NCI-H2196 treated with DMSO at 0.1 percent for 48 hours (cell line): Measurements from ENCODE around the gene NGFR.
A peak's percentile ranks its signal among the peaks of the same experiment; 100 is the strongest.

Source experiments
- DNase-seq: peaks from one replicate; lab custom pipeline; 2025; ENCODE audit not compliant: unreplicated experiment; lab: John Stamatoyannopoulos, UW

Gene NGFR

DNA sequence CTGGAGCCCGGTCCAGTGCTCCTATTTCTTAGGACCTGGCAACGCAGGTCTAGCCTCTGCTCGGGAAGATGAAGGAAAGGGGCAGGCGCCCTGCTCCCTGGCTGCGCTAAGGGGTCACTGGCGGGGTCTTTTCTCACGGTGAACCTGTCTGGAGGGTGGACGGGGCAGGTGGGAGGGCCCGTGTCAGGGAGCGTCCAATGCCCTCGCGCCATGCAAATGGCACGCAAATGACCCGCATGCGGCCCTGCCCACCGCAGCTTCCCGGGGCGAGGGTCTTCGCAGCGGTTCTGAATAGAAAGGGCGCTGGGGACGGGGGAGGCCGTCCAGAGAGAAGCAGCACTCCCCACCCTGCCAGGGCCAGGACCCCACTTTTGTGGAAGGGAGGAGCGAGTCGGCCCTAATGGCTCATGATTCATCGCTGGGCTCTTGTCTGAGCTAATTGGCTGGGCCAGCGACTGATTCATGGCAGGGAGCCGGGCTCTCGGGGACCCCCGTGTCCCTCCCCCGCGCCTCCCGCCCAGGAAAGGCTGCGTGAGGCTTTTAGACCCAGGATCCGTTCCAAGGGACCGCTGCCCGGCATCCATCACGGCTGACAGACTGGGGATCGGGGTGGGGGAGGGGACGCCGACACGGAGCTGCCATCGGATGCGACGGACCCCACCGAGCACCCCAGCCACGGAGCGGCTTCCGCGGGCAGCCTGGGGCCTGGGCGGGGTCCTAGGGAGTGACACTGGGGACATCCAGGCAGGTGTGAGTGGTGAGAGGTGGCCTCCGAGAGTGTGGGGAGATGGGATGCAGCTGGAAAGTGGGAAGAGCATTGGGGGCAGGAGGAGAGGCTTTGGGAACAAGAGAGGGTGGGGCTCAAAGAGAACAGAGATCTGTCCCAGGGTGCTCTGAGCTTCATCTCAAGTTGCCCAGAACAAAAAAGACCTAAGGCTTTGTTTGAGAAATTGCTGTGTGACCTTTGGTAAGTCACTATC is 25.0 kb upstream of the NGFR start:
- DNase-seq = no peak

DNA sequence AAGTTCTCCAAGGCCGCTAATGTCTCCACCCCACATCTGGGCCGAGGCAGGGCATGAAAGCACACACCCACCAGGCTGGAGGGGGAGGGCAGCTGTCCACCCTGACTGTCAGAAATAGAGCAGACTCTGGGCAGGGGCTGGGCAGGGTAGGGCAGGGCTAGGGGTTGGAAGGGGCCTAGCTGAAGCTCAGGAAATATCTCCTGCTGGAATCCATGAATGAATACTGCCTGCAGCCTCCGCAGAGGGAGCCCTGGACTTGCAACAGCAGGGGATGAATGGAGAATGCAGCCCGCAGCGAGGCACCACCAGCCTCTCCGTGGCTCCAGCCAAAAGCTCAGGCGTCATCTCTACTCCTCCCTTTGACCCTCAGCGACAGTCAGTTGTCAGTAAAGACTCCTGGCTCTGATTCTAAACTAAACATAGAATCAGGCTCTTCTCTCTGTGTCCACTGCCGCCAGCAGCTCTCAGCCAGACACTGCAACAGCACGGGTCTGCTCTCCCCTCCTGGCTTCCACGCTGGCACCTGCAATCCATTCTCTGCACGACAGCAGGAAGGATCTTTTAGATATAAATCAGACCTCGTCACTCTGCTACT is 23.9 kb upstream of the NGFR start:
- DNase-seq = no peak

GRCh38 chr17:49471769-49472168 is 23.3 kb upstream of the NGFR start:
- no peak for DNase-seq

DNA sequence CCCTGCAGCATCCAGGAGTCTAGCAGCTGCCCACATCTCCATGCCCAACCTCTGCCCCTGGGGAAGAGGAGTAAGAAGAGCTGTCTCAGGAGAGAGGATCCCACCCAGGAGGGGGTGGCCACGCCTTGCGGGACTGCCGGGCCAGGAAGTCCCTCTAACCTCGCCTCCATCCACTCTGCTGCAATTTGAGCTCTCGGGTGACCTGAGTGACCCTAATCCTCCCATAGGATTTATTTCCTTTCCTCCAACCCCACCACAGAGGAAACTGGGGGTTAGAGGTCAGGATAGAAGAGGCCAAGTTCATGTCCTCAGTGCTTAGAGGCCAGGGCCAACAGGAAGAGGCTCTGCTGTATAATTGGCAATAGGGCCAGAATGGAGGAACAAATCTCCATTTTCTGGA is 22.6 kb upstream of the NGFR start:
- DNase-seq = no peak

DNA sequence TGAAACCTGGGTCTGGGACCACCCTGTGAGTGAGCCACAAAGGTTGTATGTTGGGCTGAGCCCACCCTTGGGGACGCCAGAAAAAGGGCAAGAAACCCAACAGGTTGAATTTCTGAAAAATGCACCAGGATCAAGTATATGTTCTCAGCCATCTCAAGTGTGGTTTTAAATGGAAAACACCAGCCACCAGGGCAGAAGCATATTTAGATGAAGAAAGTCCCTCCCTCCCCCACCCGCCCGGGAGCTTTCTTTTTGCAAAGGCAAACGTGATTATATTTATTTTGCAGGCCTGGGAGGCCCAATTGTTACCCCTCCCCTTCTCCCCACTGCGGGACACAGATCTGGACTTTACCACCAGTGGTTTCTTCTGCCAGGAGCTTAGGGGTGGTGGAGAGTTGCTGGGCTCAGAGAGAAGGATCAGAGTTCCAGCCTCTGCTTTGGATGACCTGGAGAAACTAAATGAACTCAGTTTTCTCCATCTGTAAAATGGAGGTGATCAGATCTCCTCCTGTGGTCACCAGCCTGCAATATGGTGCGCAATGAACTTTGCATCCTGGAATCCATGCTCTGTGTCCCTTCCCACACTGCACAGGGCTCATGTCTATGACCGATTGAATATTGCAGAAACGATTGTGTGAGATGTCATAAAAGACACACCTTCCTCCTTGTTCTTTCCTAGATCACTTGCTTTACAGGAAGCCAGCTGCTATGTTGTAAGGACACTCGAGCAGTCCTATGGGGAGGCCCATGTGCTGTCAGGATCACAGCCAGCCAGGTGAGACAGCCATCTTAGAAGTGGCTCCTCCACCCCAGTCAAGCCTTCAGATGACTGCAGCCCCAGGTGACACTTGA is 21.0 kb upstream of the NGFR start:
- no peak for DNase-seq

- DNase-seq = no peak
Measured at GRCh38 chr17:49477709-49478108, 17.4 kb upstream of the NGFR start.

DNA sequence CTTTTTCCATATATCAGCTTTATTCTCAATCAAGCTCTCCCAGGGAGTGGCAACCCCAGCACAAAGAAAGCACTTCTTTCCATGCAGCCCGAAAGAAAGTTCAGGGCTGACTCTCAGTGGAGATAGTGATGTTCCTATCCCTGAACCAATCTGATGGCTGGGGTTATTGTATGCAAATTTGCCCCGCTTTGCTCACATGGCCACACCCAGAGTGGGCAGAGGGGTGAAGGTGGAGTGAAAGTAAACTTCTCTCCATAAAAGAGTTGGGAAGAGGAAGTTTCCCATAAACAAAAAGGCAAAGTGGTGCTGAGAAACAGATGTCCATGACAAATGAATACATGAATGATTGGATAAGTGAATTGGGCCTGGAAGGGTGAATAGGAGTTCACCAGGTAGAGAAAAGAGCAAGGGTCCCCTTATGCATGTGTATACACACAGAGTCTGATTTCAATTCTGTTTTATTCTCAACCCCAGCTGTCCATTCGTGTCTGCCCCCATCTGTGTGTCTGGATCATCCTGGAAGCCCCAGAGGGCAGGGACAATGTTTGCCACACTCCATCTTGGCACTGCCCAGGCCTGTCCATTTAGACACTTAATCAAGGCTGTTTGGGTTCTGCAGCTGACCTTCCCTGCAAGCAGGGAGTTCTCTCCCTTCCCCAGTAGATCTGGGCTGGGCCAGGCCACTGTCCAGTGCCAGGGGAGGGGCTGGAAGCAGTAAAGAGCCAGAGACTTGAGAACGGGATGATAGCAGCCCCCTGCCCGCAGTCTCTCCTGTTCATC is 14.1 kb upstream of the NGFR start:
- DNase-seq = no peak

DNA sequence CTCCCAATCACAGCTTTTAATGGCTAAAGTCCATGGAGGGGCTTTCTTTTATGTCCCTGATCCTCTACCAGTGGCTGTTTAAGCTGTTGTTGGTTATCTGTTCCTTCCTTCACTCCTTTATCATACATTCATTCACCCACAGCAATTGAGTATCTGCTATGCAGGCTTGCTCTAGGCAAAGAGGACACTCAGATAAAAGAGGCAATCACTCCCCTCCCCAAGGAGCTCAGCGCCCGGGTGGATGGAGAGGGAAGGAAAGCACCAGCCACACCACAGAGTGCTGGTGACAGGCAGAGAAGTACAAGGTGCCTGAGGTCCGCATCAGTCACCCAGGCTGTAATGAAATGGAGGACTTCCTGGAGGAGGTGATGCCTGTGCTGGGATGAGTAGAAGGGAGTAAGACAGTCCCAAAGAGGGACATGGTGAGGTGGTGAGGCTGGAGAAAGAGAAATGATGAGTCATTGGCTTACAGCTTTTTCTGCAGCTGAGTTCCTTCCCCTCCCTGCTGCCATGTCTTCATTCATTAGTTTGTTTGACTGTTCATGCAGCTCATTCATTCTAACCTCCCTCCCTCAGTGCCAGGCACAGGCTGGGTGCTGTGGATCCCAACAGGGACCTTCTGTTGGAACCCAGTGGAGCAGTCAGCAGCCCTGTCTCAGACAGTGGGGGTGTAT is 12.8 kb upstream of the NGFR start:
- DNase-seq = no peak

GRCh38 chr17:49483599-49484509 is 11.2 kb upstream of the NGFR start:
- no peak for DNase-seq

DNA sequence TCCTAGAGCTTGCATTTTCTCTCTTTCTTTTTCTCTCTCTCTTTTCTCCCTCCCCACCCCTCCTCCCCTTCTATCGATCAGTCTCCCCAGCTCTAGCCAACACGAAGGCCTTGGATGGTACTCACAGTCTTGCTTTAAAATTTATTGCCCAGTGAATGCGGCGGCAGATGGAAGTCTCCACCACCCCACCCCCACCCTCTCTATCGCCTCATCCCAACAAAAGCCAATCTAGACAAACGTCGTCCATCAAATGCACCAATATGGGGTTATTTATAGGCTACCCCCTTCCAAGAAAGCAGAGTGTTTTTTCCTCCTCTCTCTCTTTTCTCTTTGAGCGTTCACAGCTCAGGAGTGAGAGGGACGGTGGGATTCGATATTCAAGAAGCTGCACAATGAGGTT is 10.5 kb upstream of the NGFR start:
- no peak for DNase-seq

- DNase-seq = peak; percentile 11
Measured at GRCh38 chr17:49486012-49486641, 9.0 kb upstream of the NGFR start.

DNA sequence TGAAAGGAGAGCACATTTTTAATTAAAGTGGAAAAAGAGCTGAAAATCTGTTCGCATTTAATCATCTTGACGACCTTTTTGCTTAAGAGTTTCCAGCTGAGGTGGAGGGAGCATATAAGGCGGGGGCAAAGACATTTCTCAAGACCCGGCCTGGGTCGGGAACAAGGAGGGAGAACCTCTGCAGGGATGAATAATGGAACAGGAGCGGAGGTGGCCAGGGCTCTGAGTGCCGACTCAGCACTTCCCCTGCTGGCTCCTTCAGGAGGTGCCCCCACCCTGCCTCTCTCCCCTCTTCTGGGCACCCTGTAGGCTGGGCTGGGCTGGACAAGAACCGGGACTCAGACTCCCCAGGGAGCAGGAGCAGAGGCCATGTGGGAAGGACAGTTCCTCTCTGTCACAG is 7.9 kb upstream of the NGFR start:
- DNase-seq = no peak

DNA sequence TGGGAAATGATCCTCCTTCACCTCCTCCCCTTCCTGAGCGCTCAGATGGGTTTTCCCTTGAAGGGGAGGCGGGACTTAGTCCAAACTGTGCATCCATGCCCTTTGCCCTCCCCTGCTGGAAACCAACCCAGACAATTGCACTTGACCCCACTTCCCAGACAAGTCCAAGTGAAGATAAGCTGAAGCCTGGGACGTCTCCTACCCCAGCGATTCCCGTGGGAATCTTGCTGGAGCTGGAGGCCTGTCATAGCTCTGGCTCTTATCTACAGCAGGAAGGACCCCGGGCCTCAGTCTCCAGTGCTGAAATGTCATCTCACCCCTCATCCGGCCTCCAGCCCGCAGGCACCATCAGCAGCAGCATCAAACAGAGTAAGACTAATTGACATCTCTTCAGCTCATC is 6.5 kb upstream of the NGFR start:
- DNase-seq = no peak

DNA sequence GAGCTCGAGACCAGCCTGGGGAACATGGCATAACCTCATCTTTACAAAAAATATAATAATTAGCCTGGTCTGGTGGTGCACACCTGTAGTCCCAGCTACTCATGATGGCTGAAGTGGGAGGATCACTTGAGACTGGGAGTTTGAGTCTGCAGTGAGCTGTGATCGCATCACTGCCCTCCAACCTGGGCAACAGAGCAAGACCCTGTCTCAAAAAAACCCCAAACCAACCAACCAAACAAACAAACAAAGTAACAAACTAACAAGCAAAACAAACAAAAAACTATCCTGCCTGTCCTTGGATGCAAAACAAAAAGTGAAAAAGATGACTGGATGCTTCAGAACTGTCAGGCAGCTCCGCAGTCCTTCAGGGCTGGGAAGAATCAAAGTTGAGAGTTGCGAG is 5.7 kb upstream of the NGFR start:
- DNase-seq = no peak

GRCh38 chr17:49490276-49490675 is 4.8 kb upstream of the NGFR start:
- no peak for DNase-seq

- no peak for DNase-seq
Measured at GRCh38 chr17:49491192-49491769, 3.8 kb upstream of the NGFR start.

DNA sequence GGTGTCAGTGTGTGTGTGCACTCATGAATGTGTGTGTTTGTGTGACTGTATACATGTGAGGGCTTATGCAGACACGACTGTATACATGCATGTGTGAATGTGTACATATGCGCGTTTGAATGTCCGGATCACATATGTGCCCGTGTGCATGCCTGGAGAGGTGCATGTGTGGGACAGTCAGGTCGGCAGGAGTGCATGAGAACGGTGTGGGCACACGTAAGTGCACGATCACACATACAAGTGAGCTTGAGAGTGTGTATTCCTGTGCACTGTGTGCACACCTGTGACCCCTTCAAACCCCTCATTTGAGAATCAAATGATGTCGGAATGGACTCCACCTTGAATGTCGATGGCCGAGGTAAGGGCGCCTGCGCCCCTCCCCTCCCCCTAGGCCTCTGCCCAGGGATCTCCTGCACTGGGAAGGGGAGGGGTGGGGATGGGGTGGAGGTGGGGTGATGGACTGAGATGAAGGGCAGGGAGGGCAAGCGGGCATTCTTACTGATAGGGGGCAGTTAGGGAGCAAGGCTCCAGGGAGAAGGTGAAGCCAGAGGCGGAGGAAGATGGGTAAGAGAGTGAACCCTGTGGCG is 601 bp upstream of the NGFR start:
- DNase-seq = no peak

DNA sequence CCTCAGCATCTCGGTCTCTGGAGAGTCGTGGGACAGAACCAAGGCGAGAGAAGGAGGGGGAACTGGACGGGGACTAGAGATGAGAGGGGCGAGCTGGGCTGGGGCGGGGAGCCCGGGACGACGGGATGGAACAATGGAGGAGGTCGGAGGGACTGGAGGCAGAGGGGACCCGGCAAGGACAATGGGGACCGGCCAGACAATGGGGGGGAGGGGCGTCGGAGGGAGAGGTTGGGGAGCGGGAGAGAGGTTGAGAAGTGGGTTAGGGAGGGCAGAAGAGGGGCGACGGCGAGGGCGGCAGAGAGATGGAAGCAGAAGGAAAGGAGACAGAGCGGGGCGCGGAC is 719 bp downstream of the NGFR start:
- DNase-seq = no peak
